GM18951 (cell line): ENCODE results near the gene POLDIP3.

Experiments
- POLR2A ChIP-seq: IDR thresholded peaks from 4 replicates; pipeline ENCODE4 v1.6.1; 2011; ENCODE audit warnings: mild to moderate bottlenecking; ENCODE audit not compliant: insufficient read length, insufficient read depth; ENCODE audit errors: extremely low read depth
- in situ Hi-C: fragments of 300-500 bp; cut with MboI; formaldehyde crosslinking; loops from one replicate; pipeline ENCODE4 v1.12.0; 2022; ENCODE audit warnings: low sequenced_read_pairs, mixed read lengths, inconsistent platforms; ENCODE audit not compliant: unreplicated experiment

POLDIP3 gene

GRCh38 chr22:42645938-42646568 lies 31.4 kb upstream of the POLDIP3 start:
- no peak for TF ChIP-seq POLR2A
- in situ Hi-C loops: loop anchor here (25.0 kb wide), 1 partner anchor 391 kb away; no protein-coding TSS in a partner anchor

GRCh38 chr22:42645341-42645937 lies 30.8 kb upstream of the POLDIP3 start:
- in situ Hi-C loops: loop anchor here (25.0 kb wide), 1 partner anchor 392 kb away; no protein-coding TSS in a partner anchor
- TF ChIP-seq POLR2A: no peak

- TF ChIP-seq POLR2A: no peak
- in situ Hi-C loops: loop anchor here (25.0 kb wide), 1 partner anchor 393 kb away; no protein-coding TSS in a partner anchor
Measured at GRCh38 chr22:42644422-42645340, 30.0 kb upstream of the POLDIP3 start.

GRCh38 chr22:42643634-42644421 lies 29.1 kb upstream of the POLDIP3 start:
- no peak for TF ChIP-seq POLR2A
- in situ Hi-C loops: loop anchor here (25.0 kb wide), 1 partner anchor 393 kb away; no protein-coding TSS in a partner anchor

GRCh38 chr22:42642806-42643633 lies 28.3 kb upstream of the POLDIP3 start:
- no peak for TF ChIP-seq POLR2A
- in situ Hi-C loops: loop anchor here (25.0 kb wide), 1 partner anchor 394 kb away; no protein-coding TSS in a partner anchor

- no peak for TF ChIP-seq POLR2A
- in situ Hi-C loops: loop anchor here (25.0 kb wide), 1 partner anchor 395 kb away; no protein-coding TSS in a partner anchor
Measured at GRCh38 chr22:42641801-42642413, 27.2 kb upstream of the POLDIP3 start.

- TF ChIP-seq POLR2A: no peak
- in situ Hi-C loops: loop anchor here (25.0 kb wide), 1 partner anchor 398 kb away; no protein-coding TSS in a partner anchor
Measured at GRCh38 chr22:42639541-42640241, 25.0 kb upstream of the POLDIP3 start.

GRCh38 chr22:42637555-42637954 lies 22.9 kb upstream of the POLDIP3 start:
- in situ Hi-C loops: loop anchor here (25.0 kb wide), 1 partner anchor 400 kb away; no protein-coding TSS in a partner anchor
- no peak for TF ChIP-seq POLR2A

GRCh38 chr22:42636506-42636905 lies 21.8 kb upstream of the POLDIP3 start:
- in situ Hi-C loops: loop anchor here (25.0 kb wide), 1 partner anchor 401 kb away; no protein-coding TSS in a partner anchor
- no peak for TF ChIP-seq POLR2A

- no peak for TF ChIP-seq POLR2A
- in situ Hi-C loops: loop anchor here (25.0 kb wide), 1 partner anchor 402 kb away; no protein-coding TSS in a partner anchor
Measured at GRCh38 chr22:42635531-42635930, 20.8 kb upstream of the POLDIP3 start.
